Measurements from ENCODE around the gene C2orf49. TPM values are rescaled to one million over a fixed set of nuclear protein-coding genes. Genes with fewer than 3 reads are reported as not detected.

C2orf49 gene
- 24.7 and 27.2 TPM in 2 replicates for total RNA-seq
- long read RNA-seq, full-length matches to known transcripts, result 6 of 11 reads
- long read RNA-seq, partial matches to known transcripts, result 3 of 11 reads
- long read RNA-seq, other reads (novel, unspliced or antisense), result 2 of 11 reads

- no peak for TF ChIP-seq CTCF (IDR thresholded peaks at IDR 0.05; ENCODE audit: unreplicated experiment)
- H3K9me3 Mint-ChIP-seq (ENCODE audit: low read depth), result no peaks in the 10 kb centered on the region
- DNase-seq (ENCODE audit: low spot score, unreplicated experiment), result peak; percentile 80
- H3K4me1 Mint-ChIP-seq (ENCODE audit: low read depth), result peaks cover 21% of the 10 kb centered on the region
- H3K27me3 Mint-ChIP-seq, result no peaks in the 10 kb centered on the region
- peak within 1 kb of the TSS; percentile 99 for H3K4me3 Mint-ChIP-seq (ENCODE audit: low read depth)
- H3K27ac Mint-ChIP-seq, result peak within 1 kb of the TSS; percentile 100
- H3K36me3 Mint-ChIP-seq (ENCODE audit: insufficient read depth), result peaks cover 5% of the 10 kb centered on the region
Measured at GRCh38 chr2:105337122-105338019, at the start of gene C2orf49. TSS of gene C2orf49 (plus strand) at chr2:105337540. CDS start at chr2:105337588, 48 bp downstream.

GRCh38 chr2:105287692-105288091 lies 49.6 kb upstream of the C2orf49 start:
- no peak overlapping the region for H3K4me3 Mint-ChIP-seq (ENCODE audit: low read depth)
- peaks cover 11% of the 10 kb centered on the region for H3K36me3 Mint-ChIP-seq (ENCODE audit: insufficient read depth)
- peak; percentile 58 for TF ChIP-seq CTCF (IDR thresholded peaks at IDR 0.05; ENCODE audit: unreplicated experiment)
- H3K4me1 Mint-ChIP-seq (ENCODE audit: low read depth), result no peaks in the 10 kb centered on the region
- no peak overlapping the region for H3K27ac Mint-ChIP-seq
- no peak for DNase-seq (ENCODE audit: low spot score, unreplicated experiment)
- H3K27me3 Mint-ChIP-seq, result no peaks in the 10 kb centered on the region
- no peaks in the 10 kb centered on the region for H3K9me3 Mint-ChIP-seq (ENCODE audit: low read depth)

- no peak overlapping the region for H3K27ac Mint-ChIP-seq
- peaks cover 11% of the 10 kb centered on the region for H3K36me3 Mint-ChIP-seq (ENCODE audit: insufficient read depth)
- H3K4me3 Mint-ChIP-seq (ENCODE audit: low read depth), result no peak overlapping the region
- no peak for TF ChIP-seq CTCF (IDR thresholded peaks at IDR 0.05; ENCODE audit: unreplicated experiment)
- H3K27me3 Mint-ChIP-seq, result no peaks in the 10 kb centered on the region
- DNase-seq (ENCODE audit: low spot score, unreplicated experiment), result no peak
- no peaks in the 10 kb centered on the region for H3K9me3 Mint-ChIP-seq (ENCODE audit: low read depth)
- H3K4me1 Mint-ChIP-seq (ENCODE audit: low read depth), result no peaks in the 10 kb centered on the region
Measured at GRCh38 chr2:105288133-105288532, 49.2 kb upstream of the C2orf49 start.

GRCh38 chr2:105290981-105291660 lies 46.2 kb upstream of the C2orf49 start:
- TF ChIP-seq CTCF (IDR thresholded peaks at IDR 0.05; ENCODE audit: unreplicated experiment), result no peak
- DNase-seq (ENCODE audit: low spot score, unreplicated experiment), result no peak
- H3K36me3 Mint-ChIP-seq (ENCODE audit: insufficient read depth), result peaks cover 11% of the 10 kb centered on the region
- H3K4me1 Mint-ChIP-seq (ENCODE audit: low read depth), result peaks cover 5% of the 10 kb centered on the region
- no peaks in the 10 kb centered on the region for H3K27me3 Mint-ChIP-seq
- H3K9me3 Mint-ChIP-seq (ENCODE audit: low read depth), result no peaks in the 10 kb centered on the region
- H3K27ac Mint-ChIP-seq, result peak overlapping the region; percentile 74
- H3K4me3 Mint-ChIP-seq (ENCODE audit: low read depth), result no peak overlapping the region

GRCh38 chr2:105291981-105292380 lies 45.4 kb upstream of the C2orf49 start:
- no peak for TF ChIP-seq CTCF (IDR thresholded peaks at IDR 0.05; ENCODE audit: unreplicated experiment)
- DNase-seq (ENCODE audit: low spot score, unreplicated experiment), result no peak
- no peaks in the 10 kb centered on the region for H3K9me3 Mint-ChIP-seq (ENCODE audit: low read depth)
- H3K4me1 Mint-ChIP-seq (ENCODE audit: low read depth), result peaks cover 10% of the 10 kb centered on the region
- no peak overlapping the region for H3K27ac Mint-ChIP-seq
- H3K27me3 Mint-ChIP-seq, result no peaks in the 10 kb centered on the region
- peaks cover 13% of the 10 kb centered on the region for H3K36me3 Mint-ChIP-seq (ENCODE audit: insufficient read depth)
- H3K4me3 Mint-ChIP-seq (ENCODE audit: low read depth), result no peak overlapping the region
